ENCODE results near the gene ZNF296.
"Not testable (repeated sequence)": the region's sequence is repeated elsewhere in the genome, so short reads cannot be mapped to it uniquely, and the experiment has no call there.

Gene ZNF296

GRCh38 chr19:45076029-45076850 lies at the start of gene ZNF296:
TSS of gene ZNF296 (minus strand) at chr19:45076478. CDS start at chr19:45076373, 105 bp downstream.
- peak; percentile 52 to 57 for DNase-seq (ENCODE audit: low read depth in 2 of 2)

DNA sequence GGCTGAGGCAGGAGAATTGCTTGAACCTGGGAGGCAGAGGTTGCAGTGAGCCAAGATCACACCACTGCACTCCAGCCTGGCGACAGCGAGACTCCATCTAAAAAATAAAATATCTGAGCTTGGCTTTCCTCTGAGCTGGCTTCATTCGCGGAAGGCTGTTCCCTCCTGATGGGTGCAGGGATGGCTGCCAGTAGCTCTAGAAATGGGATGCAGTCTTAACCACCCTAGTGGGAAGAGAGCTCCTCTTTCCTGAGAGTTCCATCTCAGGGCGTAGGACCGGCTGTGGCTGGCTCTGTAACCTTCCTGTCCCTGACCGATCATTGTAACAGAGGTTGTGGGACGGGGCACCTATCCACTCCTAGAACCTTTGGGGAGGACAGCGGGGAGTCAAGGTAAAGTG lies 49.1 kb upstream of the ZNF296 start:
- DNase-seq (ENCODE audit: low read depth in 2 of 2), result no peak

DNA sequence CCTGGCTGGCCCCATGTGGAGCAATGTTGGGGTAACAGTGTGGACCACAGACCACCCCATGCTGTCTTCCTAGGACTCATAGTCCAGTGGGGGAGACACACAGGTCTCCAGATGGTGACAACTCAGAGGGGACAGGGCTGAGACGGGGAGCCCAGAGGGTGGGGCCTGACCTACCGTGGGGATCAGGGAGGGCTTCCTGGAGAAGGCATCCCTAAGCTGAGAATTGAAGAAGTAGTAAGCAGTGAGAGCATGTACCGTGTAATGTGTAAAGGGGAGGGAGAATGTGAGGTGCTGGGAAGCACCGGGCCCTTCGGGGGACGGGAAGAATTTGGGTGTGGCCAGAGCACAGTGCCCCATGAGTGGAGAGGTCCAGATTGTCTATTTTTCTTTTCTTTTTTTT lies 47.7 kb upstream of the ZNF296 start:
- DNase-seq (ENCODE audit: low read depth in 2 of 2), result no peak

GRCh38 chr19:45123440-45123850 lies 47.2 kb upstream of the ZNF296 start:
- no peak for DNase-seq (ENCODE audit: low read depth in 2 of 2)

GRCh38 chr19:45122832-45123231 lies 46.6 kb upstream of the ZNF296 start:
- DNase-seq (ENCODE audit: low read depth in 2 of 2), result no peak

DNA sequence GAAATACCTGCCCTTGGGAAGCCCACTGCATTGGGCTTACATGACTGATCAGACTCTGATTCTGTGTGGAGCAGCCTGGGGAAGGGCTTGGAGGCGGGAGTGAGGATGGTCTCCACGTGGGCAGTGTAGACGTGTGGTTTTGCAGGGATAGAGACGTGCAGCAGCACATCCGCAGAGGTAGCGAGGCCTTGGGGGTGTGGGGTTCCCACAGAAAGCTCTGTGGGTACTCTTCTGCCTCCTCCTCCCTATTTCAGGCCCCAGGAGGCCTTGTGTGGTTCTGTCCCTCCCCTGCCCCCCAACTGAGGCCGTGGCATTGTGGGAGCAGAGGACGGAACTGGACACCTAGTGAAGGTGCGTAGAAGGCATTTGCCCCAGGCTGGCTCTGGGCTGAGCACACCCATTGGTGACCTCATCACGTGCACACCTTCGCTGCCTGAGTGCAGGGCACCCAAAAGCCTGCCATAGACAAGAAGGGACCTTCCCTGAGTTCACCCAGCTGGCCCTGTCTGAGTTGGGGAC lies 45.6 kb upstream of the ZNF296 start:
- no peak for DNase-seq (ENCODE audit: low read depth in 2 of 2)

DNA sequence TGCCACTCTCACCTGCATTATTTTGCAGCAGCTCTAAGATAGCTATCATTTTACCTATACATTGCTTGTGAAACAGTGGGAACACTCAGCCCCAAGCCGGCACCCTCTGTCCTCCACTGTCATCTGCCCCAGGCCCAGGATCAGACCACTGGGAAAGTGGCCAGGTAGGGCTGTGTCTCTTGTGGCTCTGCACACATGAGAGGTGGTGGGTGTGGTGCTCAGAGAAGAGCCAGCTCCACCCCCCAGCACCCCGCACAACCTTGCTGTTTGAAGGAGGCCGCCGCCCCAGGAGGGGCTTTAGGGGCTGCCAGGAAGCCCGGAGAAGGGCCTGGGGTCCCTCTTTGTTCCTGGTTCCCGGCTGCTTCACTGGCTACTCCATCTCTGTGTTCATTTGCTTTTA lies 43.3 kb upstream of the ZNF296 start:
- no peak for DNase-seq (ENCODE audit: low read depth in 2 of 2)

DNA sequence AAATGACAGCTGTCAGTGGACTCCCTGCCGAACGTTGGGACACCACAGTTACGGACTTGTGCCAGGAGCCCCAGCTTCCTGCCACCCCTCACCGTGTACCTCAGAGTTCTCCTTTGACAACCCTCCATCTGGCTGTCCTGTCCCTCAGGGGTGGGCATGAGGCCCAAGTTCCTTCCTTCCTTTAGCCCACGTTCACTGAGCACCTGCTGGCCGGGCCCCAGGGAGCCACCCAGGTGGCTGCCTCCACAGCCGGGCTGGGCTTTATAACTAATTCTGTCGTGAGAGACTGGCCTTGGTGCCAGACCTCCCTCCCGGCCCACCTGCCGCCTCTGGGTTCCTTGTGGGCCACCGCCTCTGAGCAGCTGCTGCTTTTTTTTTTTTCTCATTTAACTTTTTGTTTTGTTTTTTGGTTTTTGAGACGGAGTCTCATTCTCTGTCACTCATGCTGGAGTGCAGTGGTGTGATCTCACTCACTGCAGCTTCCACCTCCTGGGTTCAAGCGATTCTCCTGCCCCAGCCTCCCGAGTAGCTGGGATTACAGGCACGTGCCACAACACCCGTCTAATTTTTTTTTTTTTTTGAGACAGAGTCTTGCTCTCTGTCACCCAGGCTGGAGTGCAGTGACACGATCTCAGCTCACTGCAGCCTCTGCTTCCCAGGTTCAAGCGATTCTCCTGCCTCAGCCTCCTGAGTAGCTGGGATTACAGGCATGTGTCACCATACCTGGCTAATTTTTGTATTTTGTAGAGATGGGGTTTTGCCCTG lies 42.5 kb upstream of the ZNF296 start:
- DNase-seq (ENCODE audit: low read depth in 2 of 2), result not testable (repeated sequence)

DNA sequence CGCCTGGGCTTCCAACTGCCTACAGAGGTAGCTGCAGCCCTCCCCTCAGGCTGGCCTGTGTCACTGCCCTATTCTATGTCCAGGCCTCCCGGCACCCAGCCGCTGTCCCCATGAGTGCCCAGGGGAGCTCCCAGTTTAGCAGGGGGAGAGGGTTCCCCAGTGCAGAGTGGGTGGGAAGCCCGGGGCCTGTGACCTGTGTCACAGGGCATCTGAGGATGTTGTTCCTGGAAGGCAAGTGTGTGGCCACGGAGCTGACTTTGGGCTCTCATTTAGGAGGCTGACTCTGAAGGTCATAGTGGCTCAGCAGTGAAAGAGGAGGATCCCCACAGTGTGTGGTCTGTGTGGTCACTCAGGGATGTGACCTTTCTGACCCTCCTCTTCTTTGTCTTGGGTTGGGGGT lies 41.8 kb upstream of the ZNF296 start:
- no peak for DNase-seq (ENCODE audit: low read depth in 2 of 2)

DNA sequence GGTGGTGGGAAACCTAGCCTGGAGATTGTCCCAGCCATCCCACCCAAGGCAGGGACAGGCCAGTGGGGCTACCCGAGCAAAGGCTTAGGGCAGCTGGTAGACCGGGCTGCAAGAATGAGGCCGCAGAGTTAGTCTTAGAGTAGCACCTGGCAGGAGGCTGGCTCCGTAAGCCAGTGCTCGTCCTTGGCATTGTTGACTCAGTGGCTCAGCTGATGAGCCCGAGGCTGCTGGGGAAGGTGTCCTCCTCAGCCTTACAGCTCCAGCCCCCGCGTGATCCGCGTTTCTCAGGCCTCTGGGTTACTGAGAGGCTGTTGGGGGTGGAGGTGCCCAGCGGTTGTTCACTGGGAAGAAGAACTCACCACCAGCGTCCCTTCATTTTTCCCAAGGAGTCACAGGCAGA lies 41.4 kb upstream of the ZNF296 start:
- no peak for DNase-seq (ENCODE audit: low read depth in 2 of 2)

DNA sequence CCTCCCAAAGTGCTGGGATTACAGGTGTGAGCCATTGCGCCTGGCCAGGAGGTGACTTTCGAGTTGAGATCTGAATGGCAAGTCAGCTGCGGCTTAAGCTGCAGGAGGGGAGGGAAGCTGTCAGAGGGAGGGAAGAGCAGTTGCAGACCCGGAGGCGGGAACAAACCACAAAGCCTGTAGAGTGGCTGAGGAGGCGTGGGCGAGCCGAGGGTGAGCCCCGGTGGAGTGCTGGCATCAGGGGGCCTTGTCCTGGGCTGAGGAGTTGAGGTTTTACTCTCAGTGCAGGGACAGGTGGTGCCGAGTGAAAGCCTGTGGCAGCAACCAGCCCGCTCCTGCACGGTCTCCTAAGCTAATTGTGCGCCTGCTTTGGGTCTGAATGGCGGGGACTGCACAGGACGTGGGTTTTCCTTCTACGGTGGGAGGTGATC lies 40.9 kb upstream of the ZNF296 start:
- DNase-seq (ENCODE audit: low read depth in 2 of 2), result no peak

DNA sequence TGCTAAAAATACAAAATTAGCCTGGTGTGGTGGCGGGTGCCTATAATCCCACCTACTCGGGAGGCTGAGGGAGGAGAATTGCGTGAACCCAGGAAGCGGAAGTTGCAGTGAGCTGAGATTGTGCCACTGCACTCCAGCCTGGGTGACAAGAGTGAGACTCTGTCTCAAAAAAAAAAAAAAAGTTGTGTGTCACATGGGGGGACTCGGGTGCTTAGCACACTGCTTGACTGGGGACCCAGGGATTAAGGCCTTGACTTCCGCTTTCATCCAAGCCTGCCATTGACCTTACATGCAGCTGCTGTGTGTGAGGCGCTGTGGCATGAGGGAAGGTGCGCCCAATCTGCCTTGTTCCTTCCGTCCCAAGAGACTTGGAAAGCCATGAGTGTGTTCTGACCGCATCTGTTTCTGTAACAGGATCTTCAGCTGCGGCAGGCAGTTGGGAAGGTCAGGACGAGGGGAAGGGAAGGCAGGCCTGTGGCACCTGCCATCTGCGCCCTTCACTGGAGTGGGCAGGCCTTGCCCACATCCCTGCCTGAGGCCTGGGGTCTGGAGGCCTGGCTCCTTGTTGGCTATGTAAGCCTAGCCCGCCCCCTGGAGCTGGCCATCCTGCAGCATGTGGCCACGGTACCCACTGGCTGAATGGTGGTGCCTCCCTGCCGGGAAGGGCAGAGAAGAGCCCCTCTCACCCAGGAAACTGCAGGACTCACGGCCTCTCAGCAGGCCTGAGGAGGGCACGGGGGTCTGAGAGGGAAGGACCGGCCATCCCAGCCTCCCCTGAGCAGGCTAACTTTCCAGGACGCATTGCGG lies 39.7 kb upstream of the ZNF296 start:
- no peak for DNase-seq (ENCODE audit: low read depth in 2 of 2)

DNA sequence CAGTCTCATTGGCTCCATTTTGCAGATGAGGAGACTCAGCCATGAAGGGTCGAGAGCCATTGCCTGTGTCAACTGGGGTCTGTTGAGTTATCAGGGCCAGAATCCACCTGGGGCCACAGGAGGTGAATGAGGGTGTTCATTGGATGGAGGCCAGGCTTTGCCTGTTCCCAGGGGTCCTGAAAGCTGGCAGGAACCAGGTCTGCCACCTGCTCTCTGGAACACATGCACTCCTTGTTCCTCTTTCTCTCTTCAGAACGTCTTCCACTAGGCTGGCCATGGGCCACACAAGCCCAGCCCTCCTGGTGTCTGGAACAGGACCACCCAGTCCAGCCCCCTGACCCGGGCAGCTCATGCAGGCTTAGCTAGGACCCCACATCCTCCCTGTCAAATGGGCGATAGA lies 37.8 kb upstream of the ZNF296 start:
- DNase-seq (ENCODE audit: low read depth in 2 of 2), result no peak

- DNase-seq (ENCODE audit: low read depth in 2 of 2), result no peak
Observed at GRCh38 chr19:45113628-45114027, 37.4 kb upstream of the ZNF296 start.

DNA sequence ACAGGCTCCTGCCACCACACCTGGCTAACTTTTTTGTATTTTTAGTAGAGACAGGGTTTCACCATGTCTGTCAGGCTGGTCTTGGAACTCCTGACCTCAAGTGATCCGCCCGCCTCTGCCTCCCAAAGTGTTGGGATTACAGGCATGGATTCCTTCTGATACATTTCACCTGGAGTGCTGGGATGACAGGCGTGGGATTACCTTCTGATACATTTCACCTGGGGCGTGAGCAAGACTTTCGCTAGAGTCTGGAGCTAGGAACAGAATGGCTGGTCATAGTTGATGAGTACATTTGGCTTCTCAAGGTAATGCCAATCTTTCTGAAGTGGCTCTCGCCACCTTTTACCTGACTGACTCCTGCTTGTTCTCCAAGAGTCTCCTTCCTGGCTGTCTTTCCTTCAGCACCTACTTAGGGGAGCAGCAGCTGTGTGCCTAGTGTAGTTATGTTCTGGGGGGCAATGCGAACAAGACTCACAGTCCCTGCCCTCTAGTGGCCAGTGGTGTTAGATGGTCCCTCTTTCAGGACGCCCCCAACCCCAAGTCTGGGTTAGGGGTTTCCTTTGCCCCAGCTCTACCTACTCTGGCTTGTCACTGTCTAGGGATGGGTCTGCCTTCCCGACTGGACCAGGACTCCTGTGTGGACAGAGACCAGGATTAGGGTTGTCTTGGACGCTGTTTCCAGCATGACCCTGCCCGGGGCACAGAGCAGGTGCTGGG lies 36.0 kb upstream of the ZNF296 start:
- DNase-seq (ENCODE audit: low read depth in 2 of 2), result no peak

- no peak for DNase-seq (ENCODE audit: low read depth in 2 of 2)
Observed at GRCh38 chr19:45110851-45111266, 34.6 kb upstream of the ZNF296 start.

DNA sequence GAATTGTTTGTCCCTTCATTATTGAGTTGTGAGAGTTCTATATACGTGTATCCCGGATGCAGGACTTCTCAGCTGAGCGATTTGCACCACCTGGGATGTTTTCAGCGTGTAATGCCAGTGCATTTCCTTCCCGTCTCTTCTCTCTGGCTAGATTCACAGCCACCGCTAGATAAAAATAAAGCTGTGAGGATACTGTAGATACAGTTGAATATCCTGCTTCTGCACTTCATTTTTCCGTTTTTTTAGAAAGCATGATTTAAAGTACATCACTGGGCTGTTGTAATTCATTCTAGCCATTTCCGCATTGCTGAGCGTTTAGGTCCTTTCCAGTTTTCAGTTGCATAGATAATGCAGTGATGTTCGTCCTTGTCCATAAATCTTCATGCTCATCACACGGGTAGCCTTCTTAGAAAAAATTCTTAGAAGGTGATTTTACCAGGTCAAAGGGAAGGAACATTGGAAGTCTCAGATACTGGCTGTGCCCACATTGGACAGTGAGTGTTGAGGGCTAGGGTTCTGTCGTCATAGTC lies 31.4 kb upstream of the ZNF296 start:
- DNase-seq (ENCODE audit: low read depth in 2 of 2), result no peak

GRCh38 chr19:45106363-45106762 lies 30.1 kb upstream of the ZNF296 start:
- DNase-seq (ENCODE audit: low read depth in 2 of 2), result not testable (repeated sequence)

DNA sequence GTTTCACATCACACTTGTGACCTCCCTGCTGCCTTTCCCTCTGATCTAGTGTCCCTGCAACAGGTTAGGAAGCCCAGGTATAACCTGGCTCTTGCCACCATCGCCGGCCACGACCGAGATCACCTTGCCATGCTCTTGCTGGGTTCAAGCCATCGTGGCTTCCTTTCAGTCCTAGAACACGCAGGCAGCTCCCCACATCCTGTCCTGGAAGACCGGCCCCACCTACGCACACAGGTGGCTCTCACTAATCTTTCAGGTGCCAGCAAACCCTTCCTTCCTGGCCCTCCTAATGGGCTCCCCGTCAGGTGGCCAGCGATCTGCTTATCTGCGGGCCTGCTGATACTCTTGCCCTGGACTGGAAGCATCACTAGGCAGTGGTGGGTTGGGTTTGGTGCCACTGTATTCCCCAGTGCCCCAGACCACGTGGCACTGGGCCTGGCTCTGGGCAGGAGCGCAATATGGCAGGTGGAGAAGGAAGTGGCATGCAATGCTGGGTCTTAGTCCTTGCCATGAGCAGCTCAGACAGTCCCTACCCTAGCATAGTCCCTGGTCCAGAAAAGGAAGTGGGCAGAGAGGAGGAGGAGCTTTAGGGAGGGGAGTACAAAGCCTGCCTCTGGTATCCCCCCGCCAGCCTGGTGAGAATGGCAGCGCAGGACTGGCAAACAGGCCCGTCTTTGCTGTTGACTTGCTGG lies 28.5 kb upstream of the ZNF296 start:
- DNase-seq (ENCODE audit: low read depth in 2 of 2), result no peak

- no peak for DNase-seq (ENCODE audit: low read depth in 2 of 2)
Observed at GRCh38 chr19:45103508-45104319, 27.4 kb upstream of the ZNF296 start.
